SK-N-SH (cell line): Measurements from ENCODE around the gene SWAP70. TPM values are rescaled to one million over a fixed set of nuclear protein-coding genes. Genes with fewer than 3 reads are reported as not detected.

Source experiments
- CTCF ChIA-PET: fragments of 300-600, 350-600 bp; formaldehyde crosslinking; extraction: SDS; loops from one replicate; lab custom pipeline; 2021; lab: Yijun Ruan, JAX
- POLR2A ChIA-PET: fragments of 350-600 bp; sonication (Branson Sonifier 250); formaldehyde crosslinking; extraction: SDS; loops from one replicate; lab custom pipeline; 2020; ENCODE audit warnings: antibody characterized with exemption, inconsistent platforms; lab: Yijun Ruan, JAX
- DNase-seq: peaks from one replicate; pipeline ENCODE4 v3.0.0; 2012
- H2AFZ ChIP-seq: fragments of 200-600 bp; sonication (generic); 2 replicates; pipeline ENCODE4 v1.8.1; 2016; ENCODE audit warnings: antibody characterized with exemption, mild to moderate bottlenecking, low read depth
- H3F3A ChIP-seq: fragments of 200-600 bp; sonication (generic); replicated peaks from 2 replicates; pipeline ENCODE3; 2016; ENCODE audit warnings: antibody characterized with exemption, mild to moderate bottlenecking; ENCODE audit not compliant: insufficient read depth
- H3K27ac ChIP-seq, 2 experiments: fragments of 200-500 bp in 1 of 2; fragments of 200-600 bp in 1 of 2; sonication (Bioruptor generic) in 1 of 2; sonication (generic), shearing (Covaris generic) in 1 of 2; 2 replicates each; pipeline versions ENCODE4 v1.5.1 to v1.6.1; 2014 to 2016; ENCODE audit warnings: low read depth in 2 of 2, inconsistent platforms in 1 of 2, low read length in 1 of 2, mild to moderate bottlenecking in 1 of 2, mixed read lengths in 1 of 2
- H3K27me3 ChIP-seq: fragments of 200-600 bp; sonication (generic), shearing (Covaris generic); 2 replicates; pipeline ENCODE4 v1.6.1; 2016; ENCODE audit warnings: mixed run types; ENCODE audit not compliant: insufficient read depth
- H3K36me3 ChIP-seq, 2 experiments: fragments of 200-500 bp in 1 of 2; fragments of 200-600 bp in 1 of 2; sonication (Bioruptor generic) in 1 of 2; sonication (generic) in 1 of 2; replicated peaks in 1 of 2; 2 replicates each; pipeline versions ENCODE3 to v1.5.1; 2014 to 2016; ENCODE audit warnings: low read length in 1 of 2, mild to moderate bottlenecking in 1 of 2; ENCODE audit not compliant: insufficient read depth in 2 of 2, control insufficient read depth in 1 of 2
- H3K4me1 ChIP-seq, 2 experiments: fragments of 200-500 bp in 1 of 2; fragments of 200-600 bp in 1 of 2; sonication (Bioruptor generic) in 1 of 2; sonication (generic), shearing (Covaris generic) in 1 of 2; 2 replicates each; pipeline versions ENCODE4 v1.5.1 to v1.6.1; 2014 to 2016; ENCODE audit warnings: low read depth in 1 of 2, low read length in 1 of 2, mixed run types in 1 of 2; ENCODE audit not compliant: insufficient read depth in 2 of 2, control insufficient read depth in 1 of 2
- H3K4me2 ChIP-seq: fragments of 200-600 bp; sonication (generic), shearing (Covaris generic); 2 replicates; pipeline ENCODE4 v1.6.1; 2017; ENCODE audit warnings: mixed run types
- H3K4me3 ChIP-seq, 2 experiments: fragments of 200-500 bp in 1 of 2; fragments of 200-600 bp in 1 of 2; sonication (Bioruptor generic) in 1 of 2; sonication (generic), shearing (Covaris generic) in 1 of 2; 2 replicates each; pipeline versions ENCODE4 v1.5.1 to v1.8.1; 2014 to 2016; ENCODE audit warnings: low read depth in 2 of 2, inconsistent platforms in 1 of 2, low read length in 1 of 2, mild to moderate bottlenecking in 1 of 2, mixed read lengths in 1 of 2, moderate library complexity in 1 of 2
- H3K79me2 ChIP-seq: fragments of 200-600 bp; sonication (generic); 2 replicates; pipeline ENCODE4 v1.8.1; 2017; ENCODE audit warnings: mild to moderate bottlenecking; ENCODE audit not compliant: insufficient read depth
- H3K9ac ChIP-seq: fragments of 200-600 bp; sonication (generic); 2 replicates; pipeline ENCODE4 v1.6.1; 2017; ENCODE audit warnings: mixed run types
- H3K9me2 ChIP-seq: fragments of 200-600 bp; sonication (generic); 2 replicates; pipeline ENCODE4 v1.6.1; 2017; ENCODE audit warnings: mixed run types
- H3K9me3 ChIP-seq: fragments of 200-600 bp; sonication (generic); 2 replicates; pipeline ENCODE4 v1.6.1; 2017; ENCODE audit warnings: mixed run types, mild to moderate bottlenecking, moderate library complexity
- H4K20me1 ChIP-seq: fragments of 200-600 bp; sonication (generic); 2 replicates; pipeline ENCODE4 v1.6.1; 2017; ENCODE audit warnings: mild to moderate bottlenecking, mixed run types; ENCODE audit not compliant: insufficient read depth
- CHD2 ChIP-seq: fragments of 150-350 bp; IDR thresholded peaks from 2 replicates; pipeline ENCODE4 v1.6.1; 2018; ENCODE audit warnings: low read length; ENCODE audit not compliant: partially characterized antibody
- ELF1 ChIP-seq: IDR thresholded peaks from 2 replicates; pipeline ENCODE4 v1.4.0; 2012
- EP300 ChIP-seq, 2 experiments: IDR thresholded peaks; 2 replicates each; pipeline versions ENCODE4 v1.4.0 to v1.6.1; 2012; ENCODE audit warnings: borderline replicate concordance in 1 of 2, low read depth in 1 of 2, low read length in 1 of 2
- JUND ChIP-seq: IDR thresholded peaks from 2 replicates; pipeline ENCODE4 v1.4.0; 2012
- NRF1 ChIP-seq: IDR thresholded peaks from 2 replicates; pipeline ENCODE4 v1.6.1; 2012; ENCODE audit warnings: low read depth, mild to moderate bottlenecking, low read length
- POLR2AphosphoS5 ChIP-seq: IDR thresholded peaks from 2 replicates; pipeline ENCODE4 v1.6.1; 2012; ENCODE audit warnings: low read depth, low read length
- RAD21 ChIP-seq: IDR thresholded peaks from 2 replicates; pipeline ENCODE4 v1.6.1; 2012; ENCODE audit warnings: mild to moderate bottlenecking, low read length
- RCOR1 ChIP-seq: fragments of 150-350 bp; IDR thresholded peaks from 2 replicates; pipeline ENCODE4 v1.6.1; 2017; ENCODE audit warnings: antibody characterized with exemption, low read length
- REST ChIP-seq: IDR thresholded peaks from 2 replicates; pipeline ENCODE4 v1.6.1; 2012; ENCODE audit warnings: mild to moderate bottlenecking, low read depth, low read length, moderate library complexity
- RFX5 ChIP-seq: IDR thresholded peaks from 2 replicates; pipeline ENCODE4 v1.6.1; 2012; ENCODE audit warnings: mild to moderate bottlenecking, improper control_type of control experiment, low read length
- RXRA ChIP-seq: IDR thresholded peaks from 2 replicates; pipeline ENCODE4 v1.4.0; 2012; ENCODE audit warnings: low read depth, mild to moderate bottlenecking, borderline replicate concordance
- SMC3 ChIP-seq: IDR thresholded peaks from 2 replicates; pipeline ENCODE4 v1.6.1; 2012; ENCODE audit warnings: low read depth, low read length, improper control_type of control experiment
- TCF12 ChIP-seq: IDR thresholded peaks from 2 replicates; pipeline ENCODE4 v1.4.0; 2012
- WGBS: methylation state at CpG from one replicate; pipeline ENCODE4 v1.1.6; 2017; ENCODE audit warnings: low lambda C conversion rate; 5-methylcytosine and 5-hydroxymethylcytosine counted together
- polyA plus RNA-seq, 3 experiments: library from polyadenylated mRNA; depleted of rRNA; stranded (reverse); fragments of >200 nt; gene quantifications; 2 replicates each; pipeline ENCODE4 v1.2.3, GENCODE V29; 2012
- TF ChIP-seq, protein P1 (sequence below): IDR thresholded peaks from 2 replicates; pipeline ENCODE4 v1.4.0; 2012; ENCODE audit warnings: low read depth
- TF ChIP-seq, protein P2 (sequence below): IDR thresholded peaks from 2 replicates; pipeline ENCODE4; 2012
- TF ChIP-seq, protein P3 (sequence below): fragments of 150-350 bp; IDR thresholded peaks from 2 replicates; pipeline ENCODE4 v1.6.1; 2017; ENCODE audit warnings: antibody characterized with exemption, low read length, low read depth, borderline replicate concordance
- TF ChIP-seq, protein P4 (sequence below): fragments of 200-600 bp; sonication (generic); IDR thresholded peaks from 2 replicates; pipeline ENCODE4 v1.6.1; 2017; ENCODE audit warnings: antibody characterized with exemption, mild to moderate bottlenecking, moderate library complexity

The SWAP70 gene
- polyA plus RNA-seq, 1 of the 3 experiments (the other 2 are of a cell fraction) = 10.6 TPM

DNA sequence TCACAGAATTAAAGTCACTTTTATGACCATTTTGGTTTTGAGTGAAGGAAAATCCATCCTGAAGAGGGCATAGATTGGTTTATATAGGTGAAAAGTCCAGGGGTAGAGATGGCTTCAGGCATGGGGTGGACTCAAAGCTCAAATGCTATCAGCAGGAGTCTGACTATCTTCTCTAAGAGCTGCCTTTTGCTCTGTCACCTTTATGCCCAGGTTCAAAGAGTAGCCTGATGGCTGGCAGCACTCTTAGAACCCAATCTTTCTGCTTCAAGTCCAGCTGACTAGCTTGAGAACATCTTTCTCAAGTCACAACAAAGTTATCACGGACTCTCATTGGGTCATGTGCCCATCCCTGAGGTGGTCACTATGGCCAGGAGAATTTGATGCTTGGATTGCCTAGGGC is 27.2 kb upstream of the SWAP70 start (continued):
- TF ChIP-seq POLR2AphosphoS5 (no peak), ELF1 (no peak), CHD2 (no peak), RFX5 (no peak), EP300 (IDR thresholded peaks at IDR 0.05; ENCODE audit: borderline replicate concordance in 1 of 2, low read depth in 1 of 2, low read length in 1 of 2) (no peak), RAD21 (no peak)
- TF ChIP-seq, protein P1, sequence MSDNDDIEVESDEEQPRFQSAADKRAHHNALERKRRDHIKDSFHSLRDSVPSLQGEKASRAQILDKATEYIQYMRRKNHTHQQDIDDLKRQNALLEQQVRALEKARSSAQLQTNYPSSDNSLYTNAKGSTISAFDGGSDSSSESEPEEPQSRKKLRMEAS = no peak

- H2AFZ ChIP-seq = no peak overlapping the region
- DNase-seq = no peak
- WGBS = 84% methylated on average over 5 of the region's 5 CpGs
- no peaks in the 10 kb centered on the region for H3K36me3 ChIP-seq
- CTCF ChIA-PET = interaction anchor here (0.9 kb wide), 1 partner anchor 10 kb away, joined by 3 read pairs; no protein-coding TSS in a partner anchor
- no peaks in the 10 kb centered on the region for H3K4me1 ChIP-seq
- no peaks in the 10 kb centered on the region for H3K9me2 ChIP-seq
- POLR2A ChIA-PET = interaction anchor here (0.5 kb wide), 1 partner anchor 19 kb away, joined by 3 read pairs; no protein-coding TSS in a partner anchor
- H4K20me1 ChIP-seq = no peaks in the 10 kb centered on the region
- no peaks in the 10 kb centered on the region for H3K27me3 ChIP-seq
- no peak overlapping the region for H3K27ac ChIP-seq
- no peak overlapping the region for H3K4me2 ChIP-seq
- H3K4me3 ChIP-seq = no peak overlapping the region
- no peaks in the 10 kb centered on the region for H3K79me2 ChIP-seq
- H3K9me3 ChIP-seq = no peaks in the 10 kb centered on the region
- no peak for TF ChIP-seq ELF1
- TF ChIP-seq, protein P2, sequence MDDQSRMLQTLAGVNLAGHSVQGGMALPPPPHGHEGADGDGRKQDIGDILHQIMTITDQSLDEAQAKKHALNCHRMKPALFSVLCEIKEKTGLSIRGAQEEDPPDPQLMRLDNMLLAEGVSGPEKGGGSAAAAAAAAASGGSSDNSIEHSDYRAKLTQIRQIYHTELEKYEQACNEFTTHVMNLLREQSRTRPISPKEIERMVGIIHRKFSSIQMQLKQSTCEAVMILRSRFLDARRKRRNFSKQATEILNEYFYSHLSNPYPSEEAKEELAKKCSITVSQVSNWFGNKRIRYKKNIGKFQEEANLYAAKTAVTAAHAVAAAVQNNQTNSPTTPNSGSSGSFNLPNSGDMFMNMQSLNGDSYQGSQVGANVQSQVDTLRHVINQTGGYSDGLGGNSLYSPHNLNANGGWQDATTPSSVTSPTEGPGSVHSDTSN = no peak
- no peak for TF ChIP-seq SMC3
- TF ChIP-seq, protein P3, sequence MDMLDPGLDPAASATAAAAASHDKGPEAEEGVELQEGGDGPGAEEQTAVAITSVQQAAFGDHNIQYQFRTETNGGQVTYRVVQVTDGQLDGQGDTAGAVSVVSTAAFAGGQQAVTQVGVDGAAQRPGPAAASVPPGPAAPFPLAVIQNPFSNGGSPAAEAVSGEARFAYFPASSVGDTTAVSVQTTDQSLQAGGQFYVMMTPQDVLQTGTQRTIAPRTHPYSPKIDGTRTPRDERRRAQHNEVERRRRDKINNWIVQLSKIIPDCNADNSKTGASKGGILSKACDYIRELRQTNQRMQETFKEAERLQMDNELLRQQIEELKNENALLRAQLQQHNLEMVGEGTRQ = no peak
- no peaks in the 10 kb centered on the region for H3F3A ChIP-seq
- H3K9ac ChIP-seq = no peak overlapping the region
Observed at GRCh38 chr11:9639099-9639498, 24.8 kb upstream of the SWAP70 start.

GRCh38 chr11:9639985-9640384 is 23.9 kb upstream of the SWAP70 start:
- Histone ChIP-seq H3K4me2 (no peak overlapping the region), H3K4me3 (no peak overlapping the region), H3K9me3 (no peaks in the 10 kb centered on the region), H2AFZ (no peak overlapping the region), H3K36me3 (no peaks in the 10 kb centered on the region), H3K79me2 (no peaks in the 10 kb centered on the region), H3K27me3 (no peaks in the 10 kb centered on the region), H3K4me1 (no peaks in the 10 kb centered on the region), H4K20me1 (no peaks in the 10 kb centered on the region), H3K9me2 (no peaks in the 10 kb centered on the region), H3F3A (no peaks in the 10 kb centered on the region), H3K27ac (no peak overlapping the region), H3K9ac (no peak overlapping the region)
- CTCF ChIA-PET = no interaction called here
- POLR2A ChIA-PET = no interaction called here
- DNase-seq = no peak
- 82% methylated on average over 4 of the region's 4 CpGs for WGBS
- TF ChIP-seq RCOR1 (no peak), JUND (no peak), TCF12 (no peak), REST (no peak), RXRA (no peak), NRF1 (no peak), RFX5 (no peak), EP300 (IDR thresholded peaks at IDR 0.05; ENCODE audit: borderline replicate concordance in 1 of 2, low read depth in 1 of 2, low read length in 1 of 2) (no peak), CHD2 (no peak), RAD21 (no peak)
- TF ChIP-seq, protein P4, sequence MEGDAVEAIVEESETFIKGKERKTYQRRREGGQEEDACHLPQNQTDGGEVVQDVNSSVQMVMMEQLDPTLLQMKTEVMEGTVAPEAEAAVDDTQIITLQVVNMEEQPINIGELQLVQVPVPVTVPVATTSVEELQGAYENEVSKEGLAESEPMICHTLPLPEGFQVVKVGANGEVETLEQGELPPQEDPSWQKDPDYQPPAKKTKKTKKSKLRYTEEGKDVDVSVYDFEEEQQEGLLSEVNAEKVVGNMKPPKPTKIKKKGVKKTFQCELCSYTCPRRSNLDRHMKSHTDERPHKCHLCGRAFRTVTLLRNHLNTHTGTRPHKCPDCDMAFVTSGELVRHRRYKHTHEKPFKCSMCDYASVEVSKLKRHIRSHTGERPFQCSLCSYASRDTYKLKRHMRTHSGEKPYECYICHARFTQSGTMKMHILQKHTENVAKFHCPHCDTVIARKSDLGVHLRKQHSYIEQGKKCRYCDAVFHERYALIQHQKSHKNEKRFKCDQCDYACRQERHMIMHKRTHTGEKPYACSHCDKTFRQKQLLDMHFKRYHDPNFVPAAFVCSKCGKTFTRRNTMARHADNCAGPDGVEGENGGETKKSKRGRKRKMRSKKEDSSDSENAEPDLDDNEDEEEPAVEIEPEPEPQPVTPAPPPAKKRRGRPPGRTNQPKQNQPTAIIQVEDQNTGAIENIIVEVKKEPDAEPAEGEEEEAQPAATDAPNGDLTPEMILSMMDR = no peak
- TF ChIP-seq, protein P3 = no peak
